PC-9 (cell line): ENCODE results near the gene MYO3B. TPM values are rescaled to one million over a fixed set of nuclear protein-coding genes. Genes with fewer than 3 reads are reported as not detected.

Source experiments
- BruUV-seq: library from RNA; stranded (reverse); fragments of 400-500 nt; replicated peaks from 2 replicates; lab custom pipeline; 2021; lab: Mats Ljungman, UMichigan
- CTCF ChIA-PET: fragments of 300-600 bp; sonication (Branson Sonifier 250); formaldehyde crosslinking; loops from one replicate; lab custom pipeline; 2022; ENCODE audit warnings: antibody characterized with exemption; lab: Charles Lee
- POLR2A ChIA-PET: fragments of 300-600 bp; sonication (Branson Sonifier 250); formaldehyde crosslinking; loops from one replicate; lab custom pipeline; 2022; ENCODE audit warnings: antibody characterized with exemption; ENCODE audit not compliant: unreplicated experiment; lab: Charles Lee
- DNase-seq, 2 experiments: peaks; one replicate each; pipeline versions ENCODE4 v3.0.0 to v3.0.0-alpha.2; 2015 to 2022; ENCODE audit warnings: mixed read lengths in 1 of 2
- H2AFZ ChIP-seq: fragments of 200-600 bp; sonication (generic); 2 replicates; pipeline ENCODE4 v1.8.1; 2017; ENCODE audit warnings: antibody characterized with exemption
- H3F3A ChIP-seq: fragments of 200-600 bp; sonication (generic); 2 replicates; pipeline ENCODE4 v1.8.1; 2017; ENCODE audit warnings: antibody characterized with exemption, mild to moderate bottlenecking, low read depth; ENCODE audit not compliant: insufficient read depth
- H3K27ac ChIP-seq: fragments of 200-600 bp; sonication (generic); 2 replicates; pipeline ENCODE4 v1.6.1; 2016; ENCODE audit warnings: mixed run types
- H3K27me3 ChIP-seq: fragments of 200-600 bp; sonication (generic); 2 replicates; pipeline ENCODE4 v1.6.1; 2016; ENCODE audit warnings: low read depth, mixed run types; ENCODE audit not compliant: insufficient read depth
- H3K36me3 ChIP-seq: fragments of 200-600 bp; sonication (generic); 2 replicates; pipeline ENCODE4 v1.6.1; 2016; ENCODE audit warnings: low read depth, mixed run types
- H3K4me1 ChIP-seq: fragments of 200-600 bp; sonication (generic); replicated peaks from 2 replicates; pipeline ENCODE4 v1.6.1; 2016; ENCODE audit warnings: mixed run types; ENCODE audit not compliant: insufficient read depth
- H3K4me2 ChIP-seq: fragments of 200-600 bp; sonication (generic); 2 replicates; pipeline ENCODE4 v1.6.1; 2017; ENCODE audit warnings: mixed run types
- H3K4me3 ChIP-seq: fragments of 200-600 bp; sonication (generic); 2 replicates; pipeline ENCODE4 v1.6.1; 2016; ENCODE audit warnings: mixed run types
- H3K79me2 ChIP-seq: fragments of 200-600 bp; sonication (generic); 2 replicates; pipeline ENCODE4 v1.6.1; 2017; ENCODE audit warnings: low read depth, mixed run types
- H3K9me2 ChIP-seq: fragments of 200-600 bp; sonication (generic); 2 replicates; pipeline ENCODE4 v1.8.1; 2017; ENCODE audit warnings: mild to moderate bottlenecking; ENCODE audit not compliant: insufficient read depth
- H3K9me3 ChIP-seq: fragments of 200-600 bp; sonication (generic); 2 replicates; pipeline ENCODE4 v1.8.1; 2016; ENCODE audit warnings: low read depth; ENCODE audit not compliant: insufficient read depth
- H4K20me1 ChIP-seq: fragments of 200-600 bp; sonication (generic); 2 replicates; pipeline ENCODE4 v1.8.1; 2017; ENCODE audit not compliant: insufficient read depth
- EZH2 ChIP-seq: fragments of 200-600 bp; sonication (generic); IDR thresholded peaks from 2 replicates; pipeline ENCODE4 v1.8.0; 2017; ENCODE audit warnings: antibody characterized with exemption, low read depth
- intact Hi-C: fragments of 100-400 bp; cut with micrococcal nuclease; formaldehyde crosslinking; loops from one replicate; pipeline ENCODE4 v1.10.0; 2022; ENCODE audit not compliant: unreplicated experiment
- total RNA-seq: library from RNA; stranded (reverse); gene quantifications from 2 replicates; pipeline ENCODE4 v1.2.3, GENCODE V29; 2021
- TF ChIP-seq, protein P1 (sequence below): fragments of 200-600 bp; sonication (generic); conservative IDR thresholded peaks from 2 replicates; pipeline ENCODE4 v1.6.1; 2017; ENCODE audit warnings: mixed run types, antibody characterized with exemption, mild to moderate bottlenecking, moderate library complexity

Gene MYO3B
- total RNA-seq, 1 experiment from 2014 or later, result 5.3 TPM

DNA sequence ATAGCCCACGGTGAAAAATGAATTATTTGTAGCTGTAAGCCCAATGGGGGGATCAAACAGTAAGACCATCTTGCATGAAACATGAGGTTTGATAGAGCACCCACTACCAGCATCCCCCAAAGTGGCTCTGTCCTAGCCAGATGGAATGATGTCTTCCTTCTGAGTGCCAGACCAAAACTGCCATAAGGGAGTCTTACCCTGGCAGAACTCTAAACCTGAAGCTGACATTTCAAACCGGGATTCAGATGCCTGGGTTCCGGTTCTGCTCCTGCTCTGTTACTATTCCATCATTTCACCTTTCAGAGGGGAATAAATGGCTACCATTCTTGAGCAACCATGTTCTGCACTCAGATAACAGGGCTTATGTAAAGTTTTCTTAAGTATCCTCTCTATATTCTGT, 67.4 kb downstream of the MYO3B start:
- TF ChIP-seq EZH2, result no peak
- TF ChIP-seq, protein P1, sequence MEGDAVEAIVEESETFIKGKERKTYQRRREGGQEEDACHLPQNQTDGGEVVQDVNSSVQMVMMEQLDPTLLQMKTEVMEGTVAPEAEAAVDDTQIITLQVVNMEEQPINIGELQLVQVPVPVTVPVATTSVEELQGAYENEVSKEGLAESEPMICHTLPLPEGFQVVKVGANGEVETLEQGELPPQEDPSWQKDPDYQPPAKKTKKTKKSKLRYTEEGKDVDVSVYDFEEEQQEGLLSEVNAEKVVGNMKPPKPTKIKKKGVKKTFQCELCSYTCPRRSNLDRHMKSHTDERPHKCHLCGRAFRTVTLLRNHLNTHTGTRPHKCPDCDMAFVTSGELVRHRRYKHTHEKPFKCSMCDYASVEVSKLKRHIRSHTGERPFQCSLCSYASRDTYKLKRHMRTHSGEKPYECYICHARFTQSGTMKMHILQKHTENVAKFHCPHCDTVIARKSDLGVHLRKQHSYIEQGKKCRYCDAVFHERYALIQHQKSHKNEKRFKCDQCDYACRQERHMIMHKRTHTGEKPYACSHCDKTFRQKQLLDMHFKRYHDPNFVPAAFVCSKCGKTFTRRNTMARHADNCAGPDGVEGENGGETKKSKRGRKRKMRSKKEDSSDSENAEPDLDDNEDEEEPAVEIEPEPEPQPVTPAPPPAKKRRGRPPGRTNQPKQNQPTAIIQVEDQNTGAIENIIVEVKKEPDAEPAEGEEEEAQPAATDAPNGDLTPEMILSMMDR, result no peak
- Histone ChIP-seq H4K20me1 (no peaks in the 10 kb centered on the region), H3K9me3 (no peaks in the 10 kb centered on the region), H3K79me2 (no peaks in the 10 kb centered on the region), H3K9me2 (no peaks in the 10 kb centered on the region), H3K27ac (no peak overlapping the region), H3K4me3 (no peak overlapping the region), H3F3A (no peaks in the 10 kb centered on the region), H3K27me3 (no peaks in the 10 kb centered on the region), H3K4me2 (no peak overlapping the region), H3K36me3 (no peaks in the 10 kb centered on the region), H3K4me1 (no peaks in the 10 kb centered on the region), H2AFZ (no peak overlapping the region)
- intact Hi-C loops, result no loop called here
- ChIA-PET CTCF (interaction anchor here (0.6 kb wide), 1 partner anchor 83 kb away, joined by 5 read pairs; no protein-coding TSS in a partner anchor), POLR2A (interaction anchor here (0.6 kb wide), 1 partner anchor 80 kb away, joined by 4 read pairs; no protein-coding TSS in a partner anchor)
- no peak for DNase-seq
- BruUV-seq, result no TSS peak

DNA sequence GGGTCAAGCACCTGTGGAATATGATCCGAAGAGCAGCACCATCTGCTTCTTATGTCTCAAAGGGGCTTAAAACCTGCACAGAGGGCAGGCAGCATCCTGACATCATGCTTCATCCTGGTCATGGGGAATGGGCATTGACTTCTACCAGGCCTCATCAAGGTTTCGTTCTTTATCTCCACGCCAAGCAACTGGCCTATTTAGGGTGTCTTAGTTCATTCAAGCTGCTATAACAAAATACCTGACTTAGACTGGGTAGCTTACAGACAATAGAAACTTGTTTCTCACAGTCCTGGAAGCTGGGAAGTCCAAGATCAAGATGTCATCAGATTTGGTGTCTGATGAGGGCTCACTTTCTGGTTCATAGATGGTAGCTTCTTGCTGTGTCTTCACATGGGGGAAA, 69.4 kb downstream of the MYO3B start:
- H3K9me2 ChIP-seq, result no peaks in the 10 kb centered on the region
- no peaks in the 10 kb centered on the region for H3K36me3 ChIP-seq
- ChIA-PET POLR2A (no interaction called here), CTCF (no interaction called here)
- no peaks in the 10 kb centered on the region for H4K20me1 ChIP-seq
- no peak for DNase-seq
- no peak overlapping the region for H3K27ac ChIP-seq
- no peaks in the 10 kb centered on the region for H3K79me2 ChIP-seq
- no peak overlapping the region for H3K4me2 ChIP-seq
- H3K4me3 ChIP-seq, result no peak overlapping the region
- H3K4me1 ChIP-seq, result no peaks in the 10 kb centered on the region
- no peaks in the 10 kb centered on the region for H3F3A ChIP-seq
- H2AFZ ChIP-seq, result no peak overlapping the region
- no peak for TF ChIP-seq EZH2
- TF ChIP-seq, protein P1, result no peak
- no peaks in the 10 kb centered on the region for H3K27me3 ChIP-seq
- no peaks in the 10 kb centered on the region for H3K9me3 ChIP-seq
- intact Hi-C loops, result no loop called here
- BruUV-seq, result no TSS peak

DNA sequence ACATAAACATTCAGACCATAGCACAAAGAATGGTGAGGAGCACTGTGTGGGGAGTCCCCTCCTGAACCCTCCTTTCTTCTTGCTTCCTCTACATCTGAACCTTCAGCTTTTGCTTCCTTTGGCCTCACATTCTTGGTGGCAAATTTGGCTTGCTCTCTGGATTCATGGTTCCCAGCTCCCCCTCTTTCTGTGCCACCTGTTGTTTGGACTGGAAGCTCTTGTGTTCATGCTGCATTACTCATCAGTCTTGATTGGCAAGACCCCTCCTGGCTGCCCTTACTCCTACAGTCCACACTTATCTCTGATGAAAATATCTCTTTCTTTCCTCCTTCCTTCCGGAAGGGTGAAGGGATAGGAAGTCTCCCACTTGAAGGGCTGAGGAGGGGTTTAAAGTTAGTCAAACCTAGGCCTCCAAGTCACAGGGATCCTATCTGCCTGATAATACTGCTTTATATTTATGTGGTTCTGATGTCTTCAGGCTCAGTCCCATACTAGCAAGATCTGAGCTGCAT, 70.0 kb downstream of the MYO3B start:
- no peaks in the 10 kb centered on the region for H3K79me2 ChIP-seq
- no peak for DNase-seq
- no peaks in the 10 kb centered on the region for H4K20me1 ChIP-seq
- intact Hi-C loops, result no loop called here
- no peak overlapping the region for H3K27ac ChIP-seq
- H3K27me3 ChIP-seq, result no peaks in the 10 kb centered on the region
- H3K9me3 ChIP-seq, result no peaks in the 10 kb centered on the region
- no TSS peak for BruUV-seq
- TF ChIP-seq, protein P1, result no peak
- no peak for TF ChIP-seq EZH2
- ChIA-PET POLR2A (no interaction called here), CTCF (no interaction called here)
- no peak overlapping the region for H3K4me2 ChIP-seq
- H3K9me2 ChIP-seq, result no peaks in the 10 kb centered on the region
- no peak overlapping the region for H3K4me3 ChIP-seq
- H2AFZ ChIP-seq, result no peak overlapping the region
- H3K4me1 ChIP-seq, result no peaks in the 10 kb centered on the region
- H3K36me3 ChIP-seq, result no peaks in the 10 kb centered on the region
- H3F3A ChIP-seq, result no peaks in the 10 kb centered on the region
